Upper lobe of right lung (tissue), 1 donor: ENCODE results near the gene PLEKHD1. TPM values are rescaled to one million over a fixed set of nuclear protein-coding genes. Genes with fewer than 3 reads are reported as not detected.

Experiments used
- ATAC-seq: fragments of 200-7000 bp; cut with Tn5 transposase; one replicate; pipeline ENCODE4 v1.9.1; 2020; ENCODE audit warnings: mild to moderate bottlenecking, moderate library complexity
- DNase-seq: peaks from one replicate; pipeline ENCODE4 v3.0.0-alpha.2; 2020
- H3K27ac ChIP-seq: fragments of 200-600 bp; one replicate; pipeline ENCODE4 v1.8.0; 2022
- H3K27me3 ChIP-seq: fragments of 200-600 bp; one replicate; pipeline ENCODE4 v1.8.0; 2022; ENCODE audit warnings: mild to moderate bottlenecking
- H3K36me3 ChIP-seq: fragments of 200-600 bp; one replicate; pipeline ENCODE4 v1.8.0; 2022
- H3K4me1 ChIP-seq: fragments of 200-600 bp; one replicate; pipeline ENCODE4 v1.8.0; 2022
- H3K4me3 ChIP-seq: fragments of 200-600 bp; one replicate; pipeline ENCODE4 v1.8.0; 2022; ENCODE audit warnings: mild to moderate bottlenecking
- H3K9me3 ChIP-seq: fragments of 200-600 bp; one replicate; pipeline ENCODE4 v1.8.0; 2022
- CTCF ChIP-seq: fragments of 200-600 bp; IDR thresholded peaks from one replicate; pipeline ENCODE4 v1.8.0; 2022; ENCODE audit warnings: antibody characterized with exemption
- intact Hi-C: fragments of 100-400 bp; cut with DNase I; formaldehyde crosslinking; loops from one replicate; pipeline ENCODE4 v1.11.0; 2022
- total RNA-seq: library from RNA; stranded (reverse); fragmentation: NEBNext Ultra II Directional; extraction: Animal tissue kit (Norgen Biotek cat#: 25700); gene quantifications from one replicate; pipeline ENCODE4 v1.2.1, GENCODE V29; 2021
- donor health status: DM: no; HTN: yes; CAD: no; lungs with severe emphysema.

PLEKHD1 gene
- total RNA-seq, 1 donor from 2014 or later, result 0.41 TPM

DNA sequence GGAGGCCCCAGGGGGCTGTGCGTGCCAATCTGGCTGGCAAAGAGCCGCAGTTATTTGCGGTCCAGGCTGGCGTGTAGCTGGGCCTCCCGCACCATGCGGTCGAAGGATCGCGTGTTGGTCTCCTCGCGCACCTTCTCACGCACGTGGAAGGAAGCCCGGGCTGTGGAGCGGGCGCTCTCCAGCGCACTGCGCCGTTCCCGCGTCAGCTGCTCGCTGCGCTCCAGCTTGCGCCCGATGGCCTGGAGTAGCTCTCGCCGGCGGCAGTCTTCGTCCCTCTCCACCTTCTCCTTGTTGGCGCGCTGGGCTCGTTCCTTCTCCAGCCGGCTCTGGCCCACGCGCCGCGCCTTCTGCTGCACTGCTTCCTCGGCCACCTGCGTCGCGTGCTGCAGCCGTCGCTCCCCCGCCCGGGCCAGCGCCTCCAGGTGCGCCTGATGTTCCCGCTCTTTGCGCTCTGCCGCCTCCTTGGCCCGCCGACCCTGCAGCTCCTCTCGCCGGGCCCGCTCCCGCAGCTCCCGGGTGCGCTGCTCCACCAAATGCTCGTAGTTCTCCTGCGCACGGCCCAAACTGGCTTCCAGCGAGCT, 87.0 kb downstream of the PLEKHD1 start:
- intact Hi-C loops, result no loop called here
- H3K9me3 ChIP-seq, result no peaks in the 10 kb centered on the region

GRCh38 chr14:69572030-69572840, 87.7 kb downstream of the PLEKHD1 start:
- TF ChIP-seq CTCF, result no peak
- DNase-seq (no peak), ATAC-seq (peak; percentile 47)
- Histone ChIP-seq H3K4me3 (peak overlapping the region; percentile 44), H3K27ac (no peak overlapping the region), H3K4me1 (peaks cover 30% of the 10 kb centered on the region), H3K9me3 (no peaks in the 10 kb centered on the region), H3K27me3 (peaks cover 93% of the 10 kb centered on the region), H3K36me3 (no peaks in the 10 kb centered on the region)
- intact Hi-C loops, result no loop called here

More for the DNA sequence above, 87.0 kb downstream of the PLEKHD1 start:
- Histone ChIP-seq H3K4me3 (peak overlapping the region; percentile 44), H3K36me3 (no peaks in the 10 kb centered on the region), H3K27ac (no peak overlapping the region), H3K4me1 (peaks cover 30% of the 10 kb centered on the region), H3K27me3 (peaks cover 94% of the 10 kb centered on the region)
- TF ChIP-seq CTCF, result no peak
- ATAC-seq (no peak), DNase-seq (no peak)

DNA sequence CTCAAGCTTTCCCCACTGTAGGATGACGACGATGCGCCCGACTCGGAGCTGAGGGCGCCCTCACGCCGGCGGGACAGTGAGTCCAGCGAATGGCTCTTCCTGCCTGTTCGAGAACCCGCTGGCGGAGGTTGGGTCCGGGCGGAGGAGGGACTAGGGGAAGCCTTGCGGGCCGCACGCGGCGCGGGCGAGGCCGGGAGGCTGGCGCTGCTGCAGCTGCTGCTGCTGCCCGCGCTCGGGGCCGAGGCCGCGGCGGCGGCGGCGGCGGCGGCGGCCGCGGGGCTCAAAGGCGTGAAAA, 88.3 kb downstream of the PLEKHD1 start:
- H3K27me3 ChIP-seq, result peaks cover 89% of the 10 kb centered on the region
- no peak for ATAC-seq

DNA sequence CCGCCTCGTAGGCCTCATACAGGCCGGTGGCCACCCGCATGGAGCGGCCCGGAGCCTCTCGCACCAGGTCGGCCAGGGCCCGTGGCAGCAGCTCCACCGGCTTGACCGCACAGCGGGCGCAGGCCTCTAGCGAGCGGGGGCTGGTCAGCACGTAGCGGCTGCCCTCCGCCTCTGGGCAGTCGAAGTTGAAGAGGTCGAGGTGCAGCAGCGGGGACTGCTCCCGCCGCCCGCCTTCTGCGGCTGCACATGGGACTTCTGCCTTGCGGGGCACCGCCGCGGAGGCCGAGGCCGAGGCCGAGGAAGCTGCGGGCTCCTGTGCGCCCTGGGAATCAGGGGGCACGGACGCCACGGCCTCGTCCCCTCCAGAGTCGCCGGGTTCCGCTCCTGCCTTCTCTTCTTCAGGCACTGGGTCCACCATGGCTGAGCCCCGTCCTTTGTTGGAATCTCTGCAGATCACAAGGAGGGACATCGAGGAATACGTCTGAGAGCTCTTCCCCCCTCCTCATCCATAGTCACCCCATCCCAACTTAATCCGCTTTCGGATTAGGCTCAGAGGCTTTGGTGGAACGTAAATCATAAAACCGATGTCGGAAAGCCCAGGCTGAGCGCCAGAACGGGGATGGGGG, 88.8 kb downstream of the PLEKHD1 start:
- H3K27me3 ChIP-seq, result peaks cover 85% of the 10 kb centered on the region
- H3K4me3 ChIP-seq, result no peak overlapping the region
- no peak for TF ChIP-seq CTCF
- peak; percentile 61 for DNase-seq
- H3K9me3 ChIP-seq, result no peaks in the 10 kb centered on the region
- no peak for ATAC-seq
- H3K36me3 ChIP-seq, result no peaks in the 10 kb centered on the region
- no peak overlapping the region for H3K27ac ChIP-seq
- H3K4me1 ChIP-seq, result peaks cover 30% of the 10 kb centered on the region
- intact Hi-C loops, result no loop called here

More for the DNA sequence above, 88.3 kb downstream of the PLEKHD1 start:
- no peaks in the 10 kb centered on the region for H3K9me3 ChIP-seq
- peaks cover 30% of the 10 kb centered on the region for H3K4me1 ChIP-seq
- no peak overlapping the region for H3K4me3 ChIP-seq
- intact Hi-C loops, result no loop called here
- no peak for TF ChIP-seq CTCF
- no peaks in the 10 kb centered on the region for H3K36me3 ChIP-seq
- H3K27ac ChIP-seq, result no peak overlapping the region
- peak; percentile 61 for DNase-seq

GRCh38 chr14:69573831-69574262, 89.3 kb downstream of the PLEKHD1 start:
- H3K27me3 ChIP-seq, result peaks cover 79% of the 10 kb centered on the region
- TF ChIP-seq CTCF, result no peak
- no peak for DNase-seq

More at GRCh38 chr14:69573831-69574262, 89.3 kb downstream of the PLEKHD1 start:
- Histone ChIP-seq H3K9me3 (no peaks in the 10 kb centered on the region), H3K4me3 (peak overlapping the region; percentile 21), H3K27ac (no peak overlapping the region), H3K36me3 (no peaks in the 10 kb centered on the region), H3K4me1 (peaks cover 30% of the 10 kb centered on the region)
- no peak for ATAC-seq
- intact Hi-C loops, result no loop called here
